HG03342 (cell line): ENCODE measurements around the gene IGF2.

ENCODE experiments used
- ATAC-seq: cut with Tn5 transposase; IDR thresholded peaks from one replicate; pipeline ENCODE4 v1.9.1; 2021; ENCODE audit warnings: mild to moderate bottlenecking, moderate library complexity; ENCODE audit not compliant: unreplicated experiment

The IGF2 gene

GRCh38 chr11:2154195-2154585 lies 15.0 kb upstream of the IGF2 start:
- ATAC-seq, result no peak

DNA sequence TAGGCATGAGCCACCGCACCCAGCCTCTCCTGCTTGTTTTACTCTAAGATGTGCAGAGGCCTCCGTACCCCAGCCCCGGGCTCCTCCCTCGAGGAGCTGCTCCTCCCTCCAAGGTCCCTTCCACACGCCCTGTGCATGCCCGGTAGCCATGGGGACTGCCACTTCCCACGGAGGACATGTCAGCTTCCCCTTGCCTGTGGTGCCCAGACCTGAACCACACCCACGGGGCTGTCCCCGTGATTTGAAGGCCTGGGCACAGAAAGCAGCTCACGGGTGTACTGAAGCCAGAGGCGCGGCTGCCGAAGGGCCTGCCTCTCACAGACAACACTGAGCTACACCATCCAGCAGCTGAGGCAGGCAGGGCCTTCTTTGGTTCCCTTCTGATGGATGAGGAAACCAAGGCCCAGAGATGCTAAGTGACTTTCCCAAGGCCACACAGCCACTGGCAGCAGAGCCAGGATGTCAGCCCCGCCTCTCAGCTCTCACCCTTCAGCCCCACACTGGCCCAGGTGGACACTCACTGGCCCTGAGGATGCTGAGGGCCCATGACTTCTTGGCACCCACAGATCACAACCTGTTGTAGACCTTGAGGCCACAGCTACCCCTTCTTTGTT lies 14.5 kb upstream of the IGF2 start:
- no peak for ATAC-seq

GRCh38 chr11:2151500-2152257 lies 12.5 kb upstream of the IGF2 start:
- ATAC-seq, result no peak

DNA sequence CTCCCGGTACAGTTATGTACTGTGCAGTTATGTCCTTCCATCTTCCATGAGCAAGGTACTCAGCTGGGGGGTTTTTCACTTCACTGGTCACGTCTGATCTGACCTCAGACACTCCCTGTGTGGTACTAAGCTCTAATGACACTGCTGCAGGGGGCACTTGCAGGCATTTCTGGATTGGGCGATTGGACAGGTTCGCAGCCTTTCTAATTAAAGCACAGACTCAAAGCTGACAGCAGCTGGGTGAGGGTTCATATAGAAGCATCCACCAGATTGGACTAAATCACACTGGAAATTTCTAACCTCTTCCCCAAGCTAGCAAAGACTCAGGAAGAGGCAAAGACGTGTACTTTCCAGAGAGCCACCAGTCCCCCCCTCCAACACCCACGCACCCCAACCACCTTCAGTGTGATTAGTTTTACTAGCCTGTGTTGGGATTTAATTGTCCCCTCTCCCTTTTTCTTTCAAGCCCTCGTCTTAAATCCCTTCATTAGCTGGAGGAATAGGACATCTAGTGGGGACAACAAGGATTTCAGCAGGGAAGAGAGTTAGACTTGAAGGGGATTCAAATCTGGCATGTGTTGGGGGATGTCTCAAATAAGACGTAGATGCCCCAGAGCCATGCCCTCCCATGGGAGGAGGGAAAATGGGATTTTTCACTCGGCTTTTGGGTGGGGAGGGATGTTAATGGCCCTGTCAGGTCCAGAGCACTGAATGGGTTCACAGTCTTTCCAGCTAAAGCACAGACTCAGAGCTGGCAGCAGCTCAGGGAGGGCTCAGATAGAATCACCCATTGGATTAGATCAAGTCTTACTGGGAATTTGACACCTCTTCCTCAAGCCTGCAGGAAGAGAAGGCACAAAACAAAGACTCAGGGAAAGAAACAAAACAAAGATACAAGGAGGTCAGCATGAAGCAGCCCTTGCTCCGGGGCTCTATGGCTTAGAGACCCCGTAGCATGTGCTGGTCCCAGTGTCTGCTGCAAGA lies 11.0 kb upstream of the IGF2 start:
- ATAC-seq, result no peak

DNA sequence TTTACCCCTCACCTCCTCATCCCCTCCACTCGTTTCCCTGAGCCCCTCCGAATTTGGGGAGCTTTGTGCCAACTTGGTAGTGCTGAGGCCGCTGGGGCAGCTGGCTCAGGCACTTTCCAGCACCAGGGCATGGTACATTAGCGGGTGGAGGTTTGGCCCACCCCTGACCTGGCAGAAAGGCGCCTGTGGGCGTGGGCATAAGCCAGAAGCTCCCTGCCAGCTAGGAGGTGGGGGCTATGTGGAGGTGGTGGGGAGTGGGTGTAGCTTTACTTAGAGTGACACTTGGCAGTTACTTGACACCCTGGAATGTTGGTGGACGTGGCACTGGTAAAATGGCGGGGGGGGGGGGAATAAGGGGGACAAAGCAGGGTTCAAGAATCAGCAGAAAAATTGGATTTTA lies 10.3 kb upstream of the IGF2 start:
- ATAC-seq, result no peak

DNA sequence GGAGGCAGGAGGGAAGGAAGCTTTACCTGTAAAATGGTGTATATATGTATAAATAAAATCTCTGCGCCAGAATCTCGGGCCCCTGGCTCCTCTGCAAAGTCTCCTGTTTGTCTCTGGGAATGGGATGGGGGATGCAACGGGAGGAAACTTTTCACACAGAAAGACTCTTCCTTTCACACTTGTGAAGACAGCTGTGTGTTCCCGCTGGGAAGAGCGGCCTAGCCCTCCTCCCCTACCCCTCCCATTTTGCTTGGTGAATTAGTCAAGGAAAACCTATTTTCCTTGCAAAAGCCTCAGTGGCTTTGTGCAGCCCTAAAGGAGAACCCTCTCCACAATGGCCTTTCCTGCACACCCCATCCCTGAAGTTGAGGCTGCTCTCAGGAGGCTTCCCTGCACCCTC lies 9.4 kb upstream of the IGF2 start:
- ATAC-seq, result no peak

- ATAC-seq, result no peak
Observed at GRCh38 chr11:2147391-2147790, 8.2 kb upstream of the IGF2 start.

DNA sequence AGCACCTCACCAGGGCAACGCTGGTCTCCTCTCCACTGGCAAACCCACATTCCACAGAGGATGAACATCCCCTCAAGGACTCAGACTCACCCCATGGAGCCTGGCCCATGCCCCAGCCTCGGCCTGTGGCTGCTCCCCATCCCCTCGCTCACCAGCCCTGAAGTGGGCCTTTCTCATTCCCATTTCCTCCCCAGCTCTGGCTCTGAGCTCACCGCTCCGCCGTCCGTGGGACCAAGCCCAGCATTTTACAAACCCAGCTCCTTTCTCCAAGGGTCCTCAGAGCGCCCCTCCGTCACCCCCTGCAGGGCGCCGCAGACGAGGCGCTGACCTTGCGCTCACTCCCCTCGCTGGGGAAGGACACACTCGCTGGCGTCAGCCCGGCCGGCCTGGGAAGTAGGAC lies 6.9 kb upstream of the IGF2 start:
- no peak for ATAC-seq

DNA sequence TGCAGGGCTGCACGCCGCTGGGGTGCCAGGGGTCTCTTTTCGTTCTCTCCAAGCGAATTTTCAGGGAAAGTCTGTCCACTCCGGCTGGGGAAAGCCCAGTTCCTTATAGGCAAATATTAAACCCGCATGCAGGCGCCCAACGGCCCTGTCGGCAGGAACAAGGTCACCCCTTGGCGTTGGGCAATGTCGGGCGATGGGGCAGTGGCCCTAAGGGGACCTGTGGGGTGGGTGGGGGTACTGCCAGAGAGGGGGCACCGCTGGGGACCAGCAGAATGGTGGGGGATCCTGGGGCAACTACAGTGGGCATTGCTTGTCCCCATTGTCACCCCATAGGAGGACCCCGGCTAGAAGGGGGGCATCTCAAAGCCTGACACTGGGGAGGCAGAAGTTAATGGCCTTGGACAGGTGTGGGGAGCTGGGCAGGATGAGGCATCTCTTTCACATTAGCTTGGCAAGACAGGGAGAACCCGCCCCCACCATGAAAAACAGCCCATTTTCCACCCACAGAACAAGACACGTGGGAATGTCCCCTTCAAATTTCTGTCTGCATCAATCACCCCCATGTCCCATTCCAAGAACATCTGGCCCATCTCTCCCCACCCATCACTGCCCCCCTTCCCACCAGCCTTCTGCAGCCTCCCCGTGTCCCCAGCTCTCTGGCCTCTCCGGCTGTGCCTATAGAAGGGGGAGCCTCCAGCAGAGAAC lies 5.5 kb upstream of the IGF2 start:
- ATAC-seq, result no peak

DNA sequence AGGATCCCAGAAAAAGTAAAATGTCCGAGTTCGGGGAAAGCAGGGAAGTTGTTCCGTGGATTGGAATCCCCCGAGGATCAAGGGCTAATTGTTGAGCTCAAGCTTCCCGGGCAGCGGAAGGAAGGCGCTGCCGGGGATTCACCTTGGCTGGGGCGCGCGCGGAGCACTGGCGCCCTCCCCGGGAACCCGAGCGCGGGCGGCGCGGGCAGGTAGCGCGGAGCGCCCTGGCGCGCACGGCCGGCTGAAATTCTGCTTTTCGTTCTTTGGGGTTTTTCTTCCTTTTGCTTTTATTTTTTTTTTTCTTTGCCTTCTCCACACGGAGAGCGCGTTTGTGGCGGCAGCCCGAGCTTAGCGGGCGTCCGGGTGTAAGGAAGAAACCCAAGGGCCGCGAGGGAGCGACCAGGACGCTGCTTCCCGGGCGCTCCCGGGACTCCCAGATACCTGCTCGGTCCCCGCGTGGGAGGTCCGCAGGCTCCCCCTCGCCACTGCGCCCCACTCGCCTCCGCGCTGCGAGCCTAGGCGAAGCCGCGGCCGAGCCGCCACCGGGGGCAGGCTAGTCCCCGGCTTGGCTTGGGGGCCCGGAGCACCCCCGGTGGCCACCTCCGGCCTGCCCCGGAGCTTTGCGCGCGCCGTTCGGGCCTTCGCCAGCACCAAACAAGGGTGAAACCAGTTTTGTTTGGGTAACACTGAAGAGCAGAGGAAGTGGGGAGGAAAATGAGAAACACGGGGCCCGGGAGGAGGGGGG lies 4.8 kb upstream of the IGF2 start:
- ATAC-seq, result no peak

GRCh38 chr11:2143477-2143798 lies 4.2 kb upstream of the IGF2 start:
- no peak for ATAC-seq

DNA sequence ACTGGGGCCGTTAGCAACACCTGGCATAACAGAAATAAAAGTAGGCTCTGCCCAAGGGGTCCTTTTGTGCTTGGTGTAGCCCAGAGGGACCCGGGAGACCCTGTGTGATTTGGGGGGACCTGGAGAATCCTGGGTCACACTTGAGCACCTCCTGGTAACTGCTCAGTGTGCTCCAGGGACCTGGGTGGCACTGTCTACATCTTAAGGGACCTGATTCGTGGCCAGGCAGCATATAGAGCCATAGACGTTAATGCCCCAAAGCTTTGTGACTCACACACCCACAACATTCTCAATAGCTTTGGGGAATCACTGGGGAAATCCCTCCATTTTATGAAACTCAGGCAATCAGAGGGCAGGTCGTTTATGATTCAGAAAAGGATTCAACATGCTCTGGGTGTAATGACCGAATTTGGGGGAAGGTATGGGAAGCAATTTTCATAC lies 3.6 kb upstream of the IGF2 start:
- no peak for ATAC-seq

DNA sequence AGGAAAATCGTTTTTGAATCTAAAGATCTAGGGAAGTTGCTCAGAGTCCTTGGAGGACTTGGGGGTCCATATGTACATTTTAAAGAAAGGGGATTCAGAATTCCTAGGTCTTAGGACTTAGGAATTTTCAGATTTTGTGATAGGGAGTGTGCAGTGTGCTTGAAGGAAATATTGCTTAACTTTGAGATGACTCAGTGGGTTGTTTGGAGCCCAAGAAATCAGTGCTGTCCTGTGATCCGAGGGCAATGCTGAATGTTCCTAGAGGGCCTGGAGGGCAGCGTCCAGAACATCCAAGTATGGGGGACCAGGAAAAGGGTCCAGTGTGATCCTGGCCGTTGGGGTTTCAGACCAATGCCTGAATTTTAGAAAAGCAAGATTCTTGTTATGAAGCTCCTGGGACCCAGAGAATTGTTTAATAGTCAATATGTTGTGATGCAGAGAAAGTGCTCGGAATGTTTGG lies 3.1 kb upstream of the IGF2 start:
- ATAC-seq, result no peak

DNA sequence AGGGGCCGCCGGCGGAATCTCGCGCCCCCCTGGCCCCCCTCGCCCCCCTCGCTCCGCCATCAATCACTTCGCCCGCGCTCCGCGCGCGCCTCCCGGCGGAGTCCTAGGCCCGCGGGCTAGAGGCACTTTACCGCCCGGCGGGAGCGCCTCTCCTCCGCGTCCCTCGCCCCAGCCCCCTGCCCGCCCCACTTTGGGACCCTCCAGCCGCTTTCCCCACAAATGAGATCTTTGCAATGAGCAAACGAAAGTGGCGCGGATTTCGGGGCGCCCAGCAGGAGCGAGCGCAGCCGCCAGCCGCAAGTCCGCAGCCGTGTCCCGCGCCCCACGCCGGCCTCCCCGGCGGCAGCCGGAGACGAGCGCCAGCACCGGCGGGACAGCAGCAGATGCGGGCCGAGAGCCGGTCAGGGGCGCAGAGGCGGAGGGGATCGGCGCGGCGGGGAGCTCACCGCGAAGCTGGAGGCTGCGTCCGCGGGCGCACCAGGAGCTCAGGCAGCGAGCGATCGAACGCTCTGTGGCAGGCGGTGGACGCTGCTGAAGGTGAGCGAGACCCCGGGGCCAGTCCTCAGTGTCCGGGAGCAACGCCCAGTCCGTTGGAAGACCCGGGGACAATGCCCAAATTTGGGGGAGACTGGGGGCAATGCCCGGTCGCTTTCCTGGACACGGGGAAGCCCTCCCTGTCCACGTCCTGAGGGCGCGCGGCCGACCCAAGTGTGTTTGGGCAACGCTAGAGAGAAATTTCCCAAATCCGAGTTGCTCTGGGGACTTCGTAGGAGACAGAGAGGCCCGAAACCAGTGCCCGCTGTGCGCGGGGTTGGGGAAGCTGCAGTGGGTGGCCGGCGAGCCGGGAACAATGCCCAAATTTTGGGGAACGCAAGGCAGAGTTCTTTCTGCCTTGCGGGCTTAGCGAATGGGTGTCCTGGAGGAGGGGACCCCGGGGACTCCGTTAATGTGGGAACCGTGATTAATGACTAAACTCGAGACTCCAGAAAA lies 1.5 kb upstream of the IGF2 start:
- no peak for ATAC-seq

GRCh38 chr11:2139621-2140337 lies 590 bp upstream of the IGF2 start:
- ATAC-seq, result no peak

DNA sequence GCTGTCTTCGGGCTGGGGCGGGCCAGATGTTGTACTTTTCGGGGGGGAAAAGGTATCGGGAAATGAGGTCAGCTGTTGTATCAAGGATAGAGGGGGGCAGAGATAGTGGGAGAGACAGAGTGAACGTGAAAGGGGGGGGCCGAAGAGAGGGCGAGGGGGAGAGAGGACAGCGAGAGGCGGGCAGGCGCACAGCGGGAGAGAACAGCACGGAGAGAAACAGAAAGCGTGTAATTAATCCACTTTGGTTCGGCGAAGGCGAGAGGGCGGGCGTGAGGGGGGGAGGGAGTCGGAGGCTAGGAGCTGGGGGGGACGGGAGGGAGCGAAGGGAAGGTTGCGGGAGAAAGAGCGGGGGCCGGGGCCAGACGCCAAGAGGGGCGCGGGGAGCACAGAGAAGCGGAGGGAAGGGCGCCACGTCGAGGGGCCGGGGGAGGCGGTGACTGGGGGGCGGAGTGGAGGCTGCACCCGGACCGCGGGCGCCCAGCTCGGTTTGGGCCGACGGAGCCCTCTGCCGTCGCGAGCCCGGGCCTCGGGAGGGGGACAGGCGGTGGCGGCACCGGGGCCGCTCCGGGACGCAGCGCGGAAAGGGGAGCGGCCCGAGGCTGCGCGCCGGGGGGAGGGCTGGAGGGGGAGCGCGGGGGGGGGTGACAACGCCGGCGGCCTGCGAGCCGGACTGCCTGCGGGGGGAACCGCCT lies 612 bp downstream of the IGF2 start:
- no peak for ATAC-seq

DNA sequence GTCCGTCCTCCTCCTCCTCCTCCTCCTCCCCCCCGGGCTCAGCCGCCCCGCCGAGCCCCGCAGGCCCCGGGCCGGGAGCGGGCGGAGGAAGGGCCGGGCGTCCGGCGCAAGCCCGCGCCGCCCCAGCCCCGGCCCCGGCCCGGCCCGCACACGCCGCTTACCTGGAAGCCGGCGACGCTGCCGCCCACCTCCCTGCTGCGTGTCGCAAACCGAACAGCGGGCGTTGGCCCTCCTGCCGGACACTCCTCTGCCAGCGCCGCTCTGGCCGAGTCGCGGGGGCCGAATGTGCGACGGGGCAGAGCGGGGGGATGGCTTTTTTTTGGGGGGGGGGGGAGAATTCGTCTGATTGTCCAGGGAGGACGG lies 1.1 kb downstream of the IGF2 start:
- ATAC-seq, result no peak
